Left ventricle myocardium inferior (tissue), 1 donor: ENCODE measurements around the gene UBL7. TPM values are rescaled to one million over a fixed set of nuclear protein-coding genes. Genes with fewer than 3 reads are reported as not detected.

ENCODE experiments used
- DNase-seq: peaks from one replicate; pipeline ENCODE4 v3.0.0-alpha.2; 2020
- H3K27ac ChIP-seq: fragments of 200-600 bp; replicated peaks from 2 replicates; pipeline ENCODE4 v1.8.0; 2021
- H3K27me3 ChIP-seq: fragments of 200-600 bp; 2 replicates; pipeline ENCODE4 v1.8.0; 2021; ENCODE audit warnings: low read depth
- H3K36me3 ChIP-seq: fragments of 200-600 bp; 2 replicates; pipeline ENCODE4 v1.8.0; 2021
- H3K4me1 ChIP-seq: fragments of 200-600 bp; 2 replicates; pipeline ENCODE4 v1.8.0; 2021
- H3K4me3 ChIP-seq: fragments of 200-600 bp; 2 replicates; pipeline ENCODE4 v1.8.0; 2021; ENCODE audit warnings: mild to moderate bottlenecking, moderate library complexity
- H3K9me3 ChIP-seq: fragments of 200-600 bp; replicated peaks from 2 replicates; pipeline ENCODE4 v1.8.0; 2021
- intact Hi-C: fragments of 100-400 bp; cut with micrococcal nuclease; formaldehyde crosslinking; loops from one replicate; pipeline ENCODE4 v1.11.0; 2022
- total RNA-seq: library from RNA; stranded (reverse); fragmentation: NEBNext Ultra II Directional; extraction: Animal tissue kit (Norgen Biotek cat#: 25700); gene quantifications from one replicate; pipeline ENCODE4 v1.2.1, GENCODE V29; 2021
- TF ChIP-seq, protein P1 (sequence below): fragments of 200-600 bp; IDR thresholded peaks from 2 replicates; pipeline ENCODE4 v1.8.0; 2021; ENCODE audit warnings: antibody characterized with exemption, mild to moderate bottlenecking, borderline replicate concordance
- donor health status: DM: no; HTN: yes; CAD: no; lungs with severe emphysema.

Gene UBL7
- total RNA-seq, 1 donor from 2014 or later = 52.3 TPM

DNA sequence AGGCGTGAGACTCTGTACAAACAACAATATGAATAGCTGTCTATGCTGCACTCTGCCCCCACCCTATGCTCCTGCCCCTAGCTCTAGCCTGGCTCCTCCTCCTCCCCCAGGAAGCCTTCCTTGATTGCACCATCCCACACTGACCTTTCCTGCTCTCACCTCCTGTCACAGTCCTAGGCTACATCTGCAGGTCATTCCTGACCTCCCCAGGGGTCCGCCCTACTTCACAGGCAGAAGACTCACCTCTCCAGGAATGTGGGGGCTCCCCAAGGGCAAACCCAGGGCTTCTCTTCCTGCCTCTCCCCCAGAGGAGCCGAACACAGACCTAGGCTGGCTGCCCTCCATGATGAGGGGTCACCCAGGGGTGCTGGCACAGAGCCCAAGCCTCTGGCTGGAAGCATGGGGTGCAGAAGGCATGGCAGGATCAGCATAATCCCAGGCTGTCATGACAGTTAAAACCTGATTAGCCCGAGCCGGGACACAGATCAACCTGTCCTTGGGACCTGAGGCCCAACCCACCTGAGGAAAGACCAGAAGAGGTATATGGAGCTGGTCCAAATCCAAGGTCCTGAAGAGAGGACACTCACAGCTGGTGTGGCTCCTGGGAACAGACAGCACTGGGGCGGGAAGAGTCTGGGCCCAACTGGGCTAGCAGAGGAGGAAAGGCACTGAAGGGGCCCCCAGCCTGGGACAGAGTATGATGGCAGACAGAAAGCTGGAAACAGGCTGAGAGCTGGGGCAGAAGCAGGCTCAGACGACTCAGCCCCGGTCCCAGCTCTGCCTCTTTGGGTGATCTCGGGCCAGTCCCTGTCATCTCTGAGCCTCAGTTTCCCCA lies 33.1 kb downstream of the UBL7 start:
- intact Hi-C loops = no loop called here
- peaks cover 8% of the 10 kb centered on the region for H3K27me3 ChIP-seq
- no peak for DNase-seq
- H3K4me3 ChIP-seq = no peak overlapping the region
- H3K27ac ChIP-seq = no peak overlapping the region
- TF ChIP-seq, protein P1, sequence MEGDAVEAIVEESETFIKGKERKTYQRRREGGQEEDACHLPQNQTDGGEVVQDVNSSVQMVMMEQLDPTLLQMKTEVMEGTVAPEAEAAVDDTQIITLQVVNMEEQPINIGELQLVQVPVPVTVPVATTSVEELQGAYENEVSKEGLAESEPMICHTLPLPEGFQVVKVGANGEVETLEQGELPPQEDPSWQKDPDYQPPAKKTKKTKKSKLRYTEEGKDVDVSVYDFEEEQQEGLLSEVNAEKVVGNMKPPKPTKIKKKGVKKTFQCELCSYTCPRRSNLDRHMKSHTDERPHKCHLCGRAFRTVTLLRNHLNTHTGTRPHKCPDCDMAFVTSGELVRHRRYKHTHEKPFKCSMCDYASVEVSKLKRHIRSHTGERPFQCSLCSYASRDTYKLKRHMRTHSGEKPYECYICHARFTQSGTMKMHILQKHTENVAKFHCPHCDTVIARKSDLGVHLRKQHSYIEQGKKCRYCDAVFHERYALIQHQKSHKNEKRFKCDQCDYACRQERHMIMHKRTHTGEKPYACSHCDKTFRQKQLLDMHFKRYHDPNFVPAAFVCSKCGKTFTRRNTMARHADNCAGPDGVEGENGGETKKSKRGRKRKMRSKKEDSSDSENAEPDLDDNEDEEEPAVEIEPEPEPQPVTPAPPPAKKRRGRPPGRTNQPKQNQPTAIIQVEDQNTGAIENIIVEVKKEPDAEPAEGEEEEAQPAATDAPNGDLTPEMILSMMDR = no peak
- peaks cover 21% of the 10 kb centered on the region for H3K4me1 ChIP-seq
- no peaks in the 10 kb centered on the region for H3K36me3 ChIP-seq
- no peaks in the 10 kb centered on the region for H3K9me3 ChIP-seq

DNA sequence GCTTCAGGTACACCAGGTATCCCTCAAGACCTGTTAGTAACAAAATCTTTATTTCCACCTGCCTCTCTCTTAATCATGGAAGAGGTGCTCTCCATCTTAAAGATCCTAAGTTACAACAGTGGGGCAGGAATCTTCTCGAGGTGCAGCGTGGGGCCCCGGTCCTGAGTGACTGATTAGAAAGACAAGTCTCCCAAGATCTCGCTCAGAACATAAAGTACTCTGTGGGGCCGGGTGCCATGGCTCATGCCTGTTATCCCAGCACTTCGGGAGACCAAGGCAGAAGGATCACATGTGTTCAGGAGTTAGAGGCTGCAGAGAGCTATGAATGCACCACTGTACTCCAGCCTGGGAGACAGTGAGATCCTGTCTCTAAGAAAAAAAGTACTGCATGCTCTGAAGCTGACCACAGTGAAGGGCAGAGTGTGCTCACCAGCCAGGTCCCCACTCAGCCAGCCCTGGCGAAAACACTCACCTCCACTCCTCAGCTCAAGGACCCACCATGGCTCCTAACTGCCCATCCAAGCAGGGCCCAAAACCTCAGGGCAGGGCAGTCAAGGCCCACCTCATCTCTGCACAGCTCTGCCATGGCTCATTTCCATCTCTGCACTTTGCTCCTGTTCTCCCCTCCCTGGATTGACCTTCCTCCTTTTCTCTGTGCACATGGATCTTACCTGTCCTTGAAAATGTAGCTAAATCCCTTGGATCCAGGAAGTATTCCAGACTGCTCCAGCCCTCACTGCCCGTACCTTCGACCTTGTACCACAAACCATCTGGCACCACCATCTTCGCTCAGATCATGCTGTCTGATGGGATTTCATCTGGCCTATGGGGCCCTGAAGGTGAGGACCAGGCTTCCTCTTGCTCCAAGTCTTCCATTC lies 34.3 kb downstream of the UBL7 start:
- no peak for DNase-seq
- Histone ChIP-seq H3K36me3 (no peaks in the 10 kb centered on the region), H3K27ac (no peak overlapping the region), H3K4me3 (no peak overlapping the region), H3K27me3 (no peaks in the 10 kb centered on the region), H3K4me1 (peaks cover 15% of the 10 kb centered on the region), H3K9me3 (no peaks in the 10 kb centered on the region)
- intact Hi-C loops = no loop called here
- TF ChIP-seq, protein P1 = no peak

DNA sequence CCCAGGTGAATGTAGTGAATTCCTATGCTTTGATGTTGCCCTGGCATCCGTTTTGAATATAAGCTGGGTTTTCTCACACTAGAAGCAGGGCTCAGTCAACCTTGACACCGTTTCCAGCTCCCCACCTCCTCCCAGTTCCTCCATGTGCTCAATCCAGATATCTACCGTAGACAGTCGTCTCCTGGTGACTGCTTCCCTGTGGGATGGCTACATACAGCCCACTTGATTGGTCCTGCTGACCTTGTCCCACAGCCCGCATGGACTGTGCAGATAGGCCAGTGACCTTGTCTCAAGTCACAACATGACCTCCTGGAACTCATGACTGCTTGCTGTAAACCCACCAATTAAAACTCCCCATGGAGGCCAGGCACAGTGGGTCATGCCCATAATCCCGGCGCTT lies 35.3 kb downstream of the UBL7 start:
- no peaks in the 10 kb centered on the region for H3K27me3 ChIP-seq
- intact Hi-C loops = no loop called here
- peaks cover 21% of the 10 kb centered on the region for H3K4me1 ChIP-seq
- H3K36me3 ChIP-seq = no peaks in the 10 kb centered on the region
- no peak for DNase-seq
- no peak overlapping the region for H3K27ac ChIP-seq
- no peaks in the 10 kb centered on the region for H3K9me3 ChIP-seq
- TF ChIP-seq, protein P1 = no peak
- H3K4me3 ChIP-seq = no peak overlapping the region

DNA sequence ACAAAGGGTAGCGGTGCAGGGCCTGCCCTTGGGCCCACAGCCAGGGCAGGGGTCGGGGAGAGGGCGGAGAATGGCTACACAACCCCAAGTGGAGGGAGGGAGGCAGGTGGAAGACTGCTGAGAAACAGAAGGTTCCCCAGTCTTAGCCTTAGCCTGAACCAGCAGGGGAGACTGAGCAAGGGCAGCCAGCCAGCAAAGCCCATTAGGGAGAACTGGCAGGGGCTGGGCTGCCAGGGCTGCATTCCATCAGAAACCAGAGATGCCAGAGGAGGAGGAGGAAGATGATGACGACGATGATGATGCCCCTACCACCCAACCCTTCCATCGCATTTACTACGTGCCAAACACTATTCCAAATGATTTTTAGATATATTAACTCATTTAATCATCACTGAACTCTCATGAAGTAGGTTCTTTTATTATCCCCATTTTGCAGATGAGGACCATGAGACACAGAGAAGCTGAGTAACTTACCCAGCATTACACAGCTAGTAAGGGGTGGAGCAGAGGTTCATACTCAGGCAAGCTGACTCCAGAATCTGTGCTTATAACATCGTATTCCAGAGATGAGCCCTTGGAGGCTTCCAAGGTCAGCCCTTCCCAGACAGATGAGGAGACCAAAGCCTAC lies 35.9 kb downstream of the UBL7 start:
- no peak overlapping the region for H3K27ac ChIP-seq
- no peaks in the 10 kb centered on the region for H3K36me3 ChIP-seq
- H3K4me3 ChIP-seq = no peak overlapping the region
- no peak for DNase-seq
- TF ChIP-seq, protein P1 = no peak
- peaks cover 27% of the 10 kb centered on the region for H3K4me1 ChIP-seq
- no peaks in the 10 kb centered on the region for H3K27me3 ChIP-seq
- intact Hi-C loops = no loop called here
- no peaks in the 10 kb centered on the region for H3K9me3 ChIP-seq
